H1 (cell line): ENCODE measurements around the gene CBLN1. TPM values are rescaled to one million over a fixed set of nuclear protein-coding genes. Genes with fewer than 3 reads are reported as not detected.

Experiments used
- CTCF ChIA-PET: fragments of 300-600 bp; sonication (Branson Sonifier 250); formaldehyde crosslinking; loops from one replicate; lab custom pipeline; 2021; ENCODE audit not compliant: partially characterized antibody; lab: Charles Lee
- POLR2A ChIA-PET: fragments of 300-600 bp; sonication (Branson Sonifier 250); formaldehyde crosslinking; loops from one replicate; lab custom pipeline; 2021; ENCODE audit warnings: inconsistent platforms; ENCODE audit not compliant: partially characterized antibody; lab: Charles Lee
- DNase-seq, 2 experiments: peaks; one replicate each; pipeline versions ENCODE4 v3.0.0 to v3.0.0-alpha.2; 2010 to 2022; ENCODE audit warnings: low spot score in 2 of 2, low read depth in 1 of 2, mixed read lengths in 1 of 2
- FAIRE-seq: peaks from 2 replicates; lab custom pipeline; 2011; peaks lifted over from hg19 to GRCh38; lab: Jason Lieb, UNC
- H2AFZ ChIP-seq: 2 replicates; pipeline ENCODE4 v1.8.1; 2012; ENCODE audit warnings: low read length, inconsistent platforms
- H2AK5ac ChIP-seq: 2 replicates; pipeline ENCODE4 v1.6.1; 2013; ENCODE audit warnings: low read depth, low read length
- H2BK120ac ChIP-seq: replicated peaks from 2 replicates; pipeline ENCODE3; 2013; ENCODE audit warnings: low read depth, low read length, inconsistent platforms
- H2BK12ac ChIP-seq: 2 replicates; pipeline ENCODE4 v1.6.1; 2013; ENCODE audit warnings: low read depth, low read length
- H2BK15ac ChIP-seq: 2 replicates; pipeline ENCODE4 v1.6.1; 2013; ENCODE audit warnings: low read length
- H2BK20ac ChIP-seq: 2 replicates; pipeline ENCODE4 v1.6.1; 2013; ENCODE audit warnings: low read length
- H2BK5ac ChIP-seq: 2 replicates; pipeline ENCODE4 v1.6.1; 2013; ENCODE audit warnings: low read depth, low read length
- H3K14ac ChIP-seq: 2 replicates; pipeline ENCODE4 v1.6.1; 2013; ENCODE audit warnings: inconsistent platforms; ENCODE audit not compliant: insufficient read length
- H3K18ac ChIP-seq: 2 replicates; pipeline ENCODE4 v1.6.1; 2013; ENCODE audit warnings: low read length; ENCODE audit errors: extremely low read depth
- H3K23ac ChIP-seq: 2 replicates; pipeline ENCODE4 v1.6.1; 2013; ENCODE audit warnings: inconsistent platforms; ENCODE audit not compliant: insufficient read length
- H3K23me2 ChIP-seq: 2 replicates; pipeline ENCODE4 v1.6.1; 2013; ENCODE audit warnings: low read depth, low read length
- H3K27ac ChIP-seq: 2 replicates; pipeline ENCODE4 v1.6.1; 2011; ENCODE audit warnings: low read depth, low read length, inconsistent platforms
- H3K27me3 ChIP-seq, 4 experiments: replicated peaks in 1 of 4; 1 replicate in 1 of 4; 2 replicates in 3 of 4; pipeline versions ENCODE4 v1.6.1 to v1.8.1; 2011 to 2013; ENCODE audit warnings: low read length in 3 of 4, mild to moderate bottlenecking in 3 of 4, inconsistent platforms in 2 of 4, mixed read lengths in 2 of 4, moderate library complexity in 1 of 4; ENCODE audit not compliant: control insufficient read depth in 3 of 4, insufficient read depth in 3 of 4; ENCODE audit errors: extremely low read depth in 1 of 4
- H3K36me3 ChIP-seq, 4 experiments: 2 replicates each; pipeline versions ENCODE4 v1.6.1 to v1.8.1; 2011 to 2013; ENCODE audit warnings: mild to moderate bottlenecking in 4 of 4, low read length in 3 of 4, moderate library complexity in 2 of 4, control low read depth in 1 of 4, inconsistent platforms in 1 of 4; ENCODE audit not compliant: insufficient read depth in 4 of 4, control insufficient read depth in 2 of 4
- H3K4ac ChIP-seq: replicated peaks from 2 replicates; pipeline ENCODE3; 2013; ENCODE audit warnings: low read length, low read depth, mixed read lengths, inconsistent platforms; ENCODE audit not compliant: insufficient read length
- H3K4me1 ChIP-seq, 4 experiments: replicated peaks in 1 of 4; 1 replicate in 1 of 4; 2 replicates in 3 of 4; pipeline versions ENCODE4 v1.6.1 to v1.8.1; 2011 to 2013; ENCODE audit warnings: low read length in 3 of 4, inconsistent platforms in 2 of 4, mixed read lengths in 1 of 4; ENCODE audit not compliant: insufficient read depth in 4 of 4, control insufficient read depth in 3 of 4
- H3K4me2 ChIP-seq, 2 experiments: 2 replicates each; pipeline versions ENCODE4 v1.6.1 to v1.8.1; 2011 to 2013; ENCODE audit warnings: low read depth in 2 of 2, low read length in 2 of 2, control low read depth in 1 of 2, inconsistent platforms in 1 of 2, mild to moderate bottlenecking in 1 of 2; ENCODE audit not compliant: insufficient read depth in 1 of 2
- H3K4me3 ChIP-seq, 4 experiments: fragments of 200-600, 300-600 bp in 1 of 4; sonication (generic), shearing (Covaris generic), sonication (Bioruptor Twin) in 1 of 4; 2 replicates each; pipeline versions ENCODE4 v1.5.1 to v1.8.1; 2011 to 2016; ENCODE audit warnings: low read length in 4 of 4, low read depth in 3 of 4, control low read depth in 2 of 4, inconsistent platforms in 2 of 4, mild to moderate bottlenecking in 2 of 4, mixed read lengths in 1 of 4, moderate library complexity in 1 of 4; ENCODE audit not compliant: insufficient read depth in 2 of 4; ENCODE audit errors: extremely low read depth in 1 of 4
- H3K56ac ChIP-seq: replicated peaks from 2 replicates; pipeline ENCODE3; 2013; ENCODE audit warnings: low read depth, mild to moderate bottlenecking, mixed read lengths, low read length, inconsistent platforms; ENCODE audit not compliant: insufficient read length
- H3K79me1 ChIP-seq: 2 replicates; pipeline ENCODE4 v1.6.1; 2013; ENCODE audit warnings: low read depth, low read length, control low read depth
- H3K79me2 ChIP-seq, 2 experiments: 2 replicates each; pipeline versions ENCODE4 v1.6.1 to v1.8.1; 2012 to 2013; ENCODE audit warnings: low read length in 2 of 2, mild to moderate bottlenecking in 2 of 2, inconsistent platforms in 1 of 2; ENCODE audit not compliant: insufficient read depth in 2 of 2, control insufficient read depth in 1 of 2
- H3K9ac ChIP-seq, 4 experiments: replicated peaks in 1 of 4; 1 replicate in 1 of 4; 2 replicates in 3 of 4; pipeline versions ENCODE4 v1.6.1 to v1.8.1; 2011 to 2013; ENCODE audit warnings: low read depth in 3 of 4, low read length in 3 of 4, control low read depth in 2 of 4, mild to moderate bottlenecking in 2 of 4, moderate library complexity in 2 of 4, inconsistent platforms in 1 of 4; ENCODE audit errors: extremely low read depth in 1 of 4
- H3K9me3 ChIP-seq, 2 experiments: 2 replicates each; pipeline versions ENCODE4 v1.6.1 to v1.8.1; 2012 to 2013; ENCODE audit warnings: mild to moderate bottlenecking in 2 of 2, moderate library complexity in 2 of 2, control low read depth in 1 of 2, inconsistent platforms in 1 of 2, low read depth in 1 of 2, low read length in 1 of 2, mixed read lengths in 1 of 2; ENCODE audit not compliant: insufficient read depth in 2 of 2
- H4K20me1 ChIP-seq, 2 experiments: replicated peaks in 1 of 2; 2 replicates each; pipeline versions ENCODE3 to v1.8.1; 2011 to 2013; ENCODE audit warnings: inconsistent platforms in 2 of 2, low read length in 2 of 2, mild to moderate bottlenecking in 1 of 2; ENCODE audit not compliant: insufficient read depth in 2 of 2, control insufficient read depth in 1 of 2
- H4K5ac ChIP-seq: 2 replicates; pipeline ENCODE4 v1.6.1; 2013; ENCODE audit warnings: low read length, low read depth, mixed read lengths, inconsistent platforms; ENCODE audit not compliant: insufficient read length
- H4K8ac ChIP-seq: 2 replicates; pipeline ENCODE4 v1.8.0; 2013; ENCODE audit warnings: mild to moderate bottlenecking, moderate library complexity, low read length, inconsistent platforms; ENCODE audit not compliant: insufficient read depth; ENCODE audit errors: extremely low read depth
- H4K91ac ChIP-seq: replicated peaks from 2 replicates; pipeline ENCODE3; 2013; ENCODE audit warnings: low read length, mixed read lengths, inconsistent platforms; ENCODE audit not compliant: insufficient read length
- BRCA1 ChIP-seq: IDR thresholded peaks from 2 replicates; pipeline ENCODE4 v1.6.1; 2012; ENCODE audit warnings: low read depth, low read length, improper control_type of control experiment
- CBX5 ChIP-seq: fragments of 300-800, 300-1000 bp; sonication (generic); IDR thresholded peaks from 2 replicates; pipeline ENCODE4 v1.7.1; 2016; ENCODE audit warnings: antibody characterized with exemption, low read length, low read depth
- E2F6 ChIP-seq: IDR thresholded peaks from 2 replicates; pipeline ENCODE4 v1.6.1; 2012; ENCODE audit warnings: inconsistent platforms
- EGR1 ChIP-seq: IDR thresholded peaks from 2 replicates; pipeline ENCODE4 v1.6.1; 2011; ENCODE audit warnings: low read depth, low read length, borderline replicate concordance
- EZH2 ChIP-seq: fragments of 200-600 bp; sonication (generic); IDR thresholded peaks from 2 replicates; pipeline ENCODE4 v1.7.1; 2012; ENCODE audit warnings: low read depth, mild to moderate bottlenecking, moderate library complexity, low read length, inconsistent platforms; ENCODE audit not compliant: severe bottlenecking
- NRF1 ChIP-seq: IDR thresholded peaks from 2 replicates; pipeline ENCODE4 v1.6.1; 2011; ENCODE audit warnings: mild to moderate bottlenecking, low read depth, low read length, improper control_type of control experiment
- POU5F1 ChIP-seq: IDR thresholded peaks from 2 replicates; pipeline ENCODE4 v1.6.1; 2011; ENCODE audit warnings: low read depth, mild to moderate bottlenecking, low read length, moderate library complexity
- SUZ12 ChIP-seq: fragments of 200-600 bp; sonication (generic); IDR thresholded peaks from 2 replicates; pipeline ENCODE4 v1.6.1; 2012; ENCODE audit warnings: mild to moderate bottlenecking, inconsistent platforms, low read length, moderate library complexity, mixed read lengths
- TAF1 ChIP-seq: IDR thresholded peaks from 2 replicates; pipeline ENCODE4 v1.6.1; 2011; ENCODE audit warnings: mild to moderate bottlenecking, low read depth, low read length
- TEAD4 ChIP-seq: IDR thresholded peaks from 2 replicates; pipeline ENCODE4 v1.6.1; 2012; ENCODE audit warnings: low read depth, low read length, inconsistent platforms, mixed read lengths
- WGBS, 2 experiments: shearing (Covaris generic) in 1 of 2; methylation state at CpG; one replicate each; pipeline versions ENCODE4 v1.1.6 to v1.1.7; 2013 to 2015; ENCODE audit warnings: low lambda C conversion rate in 2 of 2, mixed read lengths in 2 of 2, inconsistent platforms in 1 of 2, low coverage in 1 of 2, missing lambda C conversion rate in 1 of 2; ENCODE audit not compliant: insufficient replicate concordance in 2 of 2, insufficient coverage in 1 of 2, insufficient read length in 1 of 2; ENCODE audit errors: extremely low coverage in 1 of 2, missing lambda C conversion rate in 1 of 2; 5-methylcytosine and 5-hydroxymethylcytosine counted together
- polyA plus RNA-seq, 7 experiments: library from polyadenylated mRNA; depleted of rRNA in 3 of 7; stranded (reverse) in 5 of 7; unstranded in 2 of 7; fragments of >200 nt in 5 of 7; fragments of 200-250 nt in 2 of 7; gene quantifications; 1 replicate in 5 of 7; 2 replicates in 1 of 7; 4 replicates in 1 of 7; pipeline versions ENCODE4 v1.2.1 to v1.2.3, GENCODE V29; 2011 to 2013; ENCODE audit warnings: missing spikeins in 2 of 7, mixed read lengths in 2 of 7
- total RNA-seq: library from RNA; stranded (reverse); fragmentation: NEBNext Ultra II Directional; extraction: Animal tissue kit (Norgen Biotek cat#: 25700); gene quantifications from 2 replicates; pipeline ENCODE4 v1.2.1, GENCODE V29; 2021

The CBLN1 gene
- total and polyA plus RNA-seq, 2 of the 8 experiments (the other 6 are each of a cell fraction or from before 2014, with no cell fraction given) = 0.97 to 7.1 TPM

GRCh38 chr16:49328325-49328724 is 46.7 kb upstream of the CBLN1 start:
- Histone ChIP-seq H3K23me2 (no peaks in the 10 kb centered on the region), H2BK15ac (no peak overlapping the region), H3K79me2 (no peaks in the 10 kb centered on the region), H3K36me3 (no peaks in the 10 kb centered on the region), H3K27ac (no peak overlapping the region), H2BK5ac (no peak overlapping the region), H3K18ac (no peak overlapping the region), H3K4me2 (no peak overlapping the region), H3K56ac (no peak overlapping the region), H4K8ac (no peak overlapping the region), H2AFZ (no peak overlapping the region), H4K91ac (no peak overlapping the region), H3K4ac (no peak overlapping the region), H2AK5ac (no peak overlapping the region), H4K5ac (no peak overlapping the region), H3K79me1 (no peaks in the 10 kb centered on the region), H2BK12ac (no peak overlapping the region), H2BK20ac (no peak overlapping the region), H3K9ac (no peak overlapping the region), H2BK120ac (no peak overlapping the region), H3K27me3 (no peaks in the 10 kb centered on the region; a peak in 1 of 7 replicates), H3K9me3 (no peaks in the 10 kb centered on the region), H3K4me1 (peaks cover 0 to 8% (median 2%) of the 10 kb centered on the region in 4 experiments; a peak in 4 of 7 replicates), H3K4me3 (no peak overlapping the region), H3K14ac (no peak overlapping the region), H4K20me1 (no peaks in the 10 kb centered on the region), H3K23ac (no peak overlapping the region)
- FAIRE-seq (no peak), DNase-seq (no peak)
- 84% methylated on average over 4 of the region's 4 CpGs; no CpG with 5 or more reads in 1 of the 2 experiments for WGBS, 2 experiments
- no peak for TF ChIP-seq NRF1
- TF ChIP-seq CBX5 = no peak
- no peak for TF ChIP-seq EZH2
- TF ChIP-seq SUZ12 = no peak
- no peak for TF ChIP-seq BRCA1
- TF ChIP-seq TEAD4 = no peak
- no peak for TF ChIP-seq POU5F1
- no peak for TF ChIP-seq E2F6
- no peak for TF ChIP-seq TAF1
- TF ChIP-seq EGR1 = no peak
- POLR2A ChIA-PET = no interaction called here
- CTCF ChIA-PET = interaction anchor here (1.5 kb wide), 1 partner anchor 21 kb away, joined by 3 read pairs; no protein-coding TSS in a partner anchor
